ENCODE results near the gene ADGRG2. TPM values are rescaled to one million over a fixed set of nuclear protein-coding genes. Genes with fewer than 3 reads are reported as not detected.

Gene ADGRG2
- polyA plus RNA-seq, 3 donors, result not detected

- no peaks in the 10 kb centered on the region for H4K20me1 ChIP-seq (ENCODE audit: insufficient read depth, low read length)
- no peaks in the 10 kb centered on the region for H3K9me3 ChIP-seq (replicated peaks in 1 of 2; ENCODE audit: control insufficient read depth in 1 of 2, insufficient read depth in 1 of 2, low read length in 2 of 2)
- H3K4me3 ChIP-seq (replicated peaks in 1 of 3; ENCODE audit: low read depth in 2 of 3, low read length in 3 of 3), result no peak overlapping the region
- Mint-ChIP-seq H3K27me3 (ENCODE audit: low read depth in 3 of 3) (peaks cover 0 to 10% (median 0%) of the 10 kb centered on the region in 3 donors), H3K36me3 (no peaks in the 10 kb centered on the region), H3K27ac (no peak overlapping the region), H3K4me1 (no peaks in the 10 kb centered on the region), H3K9me3 (peaks cover 0 to 1% (median 0%) of the 10 kb centered on the region in 7 donors), H3K4me3 (no peak overlapping the region)
- no peak for TF ChIP-seq CTCF (IDR thresholded peaks at IDR 0.05)
- H3K36me3 ChIP-seq (replicated peaks in 1 of 2; ENCODE audit: control insufficient read depth in 1 of 2, insufficient read depth in 2 of 2, low read length in 2 of 2), result no peaks in the 10 kb centered on the region
- intact Hi-C loops (cut with micrococcal nuclease), result no loop called here
- no peaks in the 10 kb centered on the region for H3K4me1 ChIP-seq (ENCODE audit: control insufficient read depth in 1 of 2, insufficient read depth in 2 of 2, low read length in 2 of 2)
- no peaks in the 10 kb centered on the region for H3K27me3 ChIP-seq (ENCODE audit: control insufficient read depth in 2 of 2, insufficient read depth in 2 of 2, low read length in 2 of 2)
- DNase-seq, result no peak
- H3K79me2 ChIP-seq (ENCODE audit: insufficient read depth, low read length), result no peaks in the 10 kb centered on the region
- H2AFZ ChIP-seq (ENCODE audit: insufficient read depth, low read depth, low read length, poor library complexity, severe bottlenecking), result no peak overlapping the region
- no peak overlapping the region for H3K27ac ChIP-seq (ENCODE audit: low read depth in 1 of 2, low read length in 2 of 2)
- no peak overlapping the region for H3K4me2 ChIP-seq (replicated peaks; ENCODE audit: extremely low read depth, low read length, poor library complexity, severe bottlenecking)
- no peak overlapping the region for H3K9ac ChIP-seq (ENCODE audit: insufficient read depth, low read length, poor library complexity, severe bottlenecking)
These were observed 125.7 kb downstream of the ADGRG2 start for GRCh38 chrX:18996536-18996935.

- intact Hi-C loops (cut with micrococcal nuclease), result no loop called here
- no CpG with 5 or more reads among the region's 3 CpGs for WGBS (ENCODE audit: insufficient coverage)
These were observed 127.0 kb downstream of the ADGRG2 start for GRCh38 chrX:18995221-18995620.

More at GRCh38 chrX:18995221-18995620, 127.0 kb downstream of the ADGRG2 start:
- H3K4me1 ChIP-seq (ENCODE audit: control insufficient read depth in 1 of 2, insufficient read depth in 2 of 2, low read length in 2 of 2), result no peaks in the 10 kb centered on the region
- H3K79me2 ChIP-seq (ENCODE audit: insufficient read depth, low read length), result no peaks in the 10 kb centered on the region
- peaks cover 0 to 10% (median 0%) of the 10 kb centered on the region in 3 donors for H3K27me3 Mint-ChIP-seq (ENCODE audit: low read depth in 3 of 3)
- no peak for TF ChIP-seq CTCF (IDR thresholded peaks at IDR 0.05)
- no peaks in the 10 kb centered on the region for H3K9me3 ChIP-seq (replicated peaks in 1 of 2; ENCODE audit: control insufficient read depth in 1 of 2, insufficient read depth in 1 of 2, low read length in 2 of 2)
- no peaks in the 10 kb centered on the region for H3K9me3 Mint-ChIP-seq
- H3K4me2 ChIP-seq (replicated peaks; ENCODE audit: extremely low read depth, low read length, poor library complexity, severe bottlenecking), result no peak overlapping the region
- no peak for DNase-seq
- H3K27me3 ChIP-seq (ENCODE audit: control insufficient read depth in 2 of 2, insufficient read depth in 2 of 2, low read length in 2 of 2), result no peaks in the 10 kb centered on the region
- H3K27ac Mint-ChIP-seq, result no peak overlapping the region
- H3K36me3 Mint-ChIP-seq, result no peaks in the 10 kb centered on the region
- no peaks in the 10 kb centered on the region for H3K4me1 Mint-ChIP-seq
- H4K20me1 ChIP-seq (ENCODE audit: insufficient read depth, low read length), result no peaks in the 10 kb centered on the region
- no peaks in the 10 kb centered on the region for H3K36me3 ChIP-seq (replicated peaks in 1 of 2; ENCODE audit: control insufficient read depth in 1 of 2, insufficient read depth in 2 of 2, low read length in 2 of 2)
- H2AFZ ChIP-seq (ENCODE audit: insufficient read depth, low read depth, low read length, poor library complexity, severe bottlenecking), result no peak overlapping the region
- H3K4me3 ChIP-seq (replicated peaks in 1 of 3; ENCODE audit: low read depth in 2 of 3, low read length in 3 of 3), result no peak overlapping the region
- H3K4me3 Mint-ChIP-seq, result no peak overlapping the region
- no peak overlapping the region for H3K27ac ChIP-seq (ENCODE audit: low read depth in 1 of 2, low read length in 2 of 2)
- no peak overlapping the region for H3K9ac ChIP-seq (ENCODE audit: insufficient read depth, low read length, poor library complexity, severe bottlenecking)

All from CD14-positive monocyte (primary cell).